ENCODE data around the gene EHHADH. TPM values are rescaled to one million over a fixed set of nuclear protein-coding genes. Genes with fewer than 3 reads are reported as not detected.
"Not testable (repeated sequence)": the region's sequence is repeated elsewhere in the genome, so short reads cannot be mapped to it uniquely, and the experiment has no call there.

Gene EHHADH
- total and polyA plus RNA-seq, 9 of the 15 experiments (the other 6 are each of a cell fraction or from before 2014, with no cell fraction given), result 3.6 to 6.4 (median 5.4) TPM

GRCh38 chr3:185226526-185226925 is 27.3 kb downstream of the EHHADH start:
- H3K27ac ChIP-seq (ENCODE audit: extremely low read depth, low read depth, low read length); H4K20me1 ChIP-seq (replicated peaks; ENCODE audit: control insufficient read depth, insufficient read depth, low read length); H3K27me3 ChIP-seq (ENCODE audit: control insufficient read depth in 2 of 2, insufficient read depth in 2 of 2, low read length in 2 of 2); intact Hi-C loops (cut with micrococcal nuclease); H3K4me1 ChIP-seq (replicated peaks in 1 of 2; ENCODE audit: control insufficient read depth in 2 of 2, insufficient read depth in 2 of 2, low read length in 2 of 2); H3K4me2 ChIP-seq (ENCODE audit: insufficient read depth, low read length); H3K9ac ChIP-seq (ENCODE audit: insufficient read depth in 1 of 2, low read depth in 2 of 2, low read length in 2 of 2); DNase-seq (ENCODE audit: extremely low read depth in 1 of 4, low spot score in 3 of 4); H3K36me3 ChIP-seq (ENCODE audit: control insufficient read depth, insufficient read depth, low read length); POLR2A ChIA-PET; H3K4me3 ChIP-seq; H3K79me2 ChIP-seq (ENCODE audit: control insufficient read depth, insufficient read depth, low read length); H3K9me3 ChIP-seq (replicated peaks; ENCODE audit: control insufficient read depth, insufficient read depth, low read depth, low read length); in situ Hi-C loops (cut with MboI); ATAC-seq; CTCF ChIA-PET (ENCODE audit: low intra/inter-chr PET ratio); H2AFZ ChIP-seq (ENCODE audit: low read depth, low read length); H3K9me1 ChIP-seq (ENCODE audit: control insufficient read depth, insufficient read depth, low read length); BruUV-seq (replicated peaks); FAIRE-seq: not testable (repeated sequence)
- 100% methylated on average over 1 of the region's 1 CpG for WGBS (ENCODE audit: insufficient coverage, low coverage, missing lambda C conversion rate)

- no peaks in the 10 kb centered on the region for H3K79me2 ChIP-seq (ENCODE audit: control insufficient read depth, insufficient read depth, low read length)
- H3K9ac ChIP-seq (ENCODE audit: insufficient read depth in 1 of 2, low read depth in 2 of 2, low read length in 2 of 2), result no peak overlapping the region
- CTCF ChIA-PET (ENCODE audit: low intra/inter-chr PET ratio), result interaction anchor here (0.6 kb wide), 1 partner anchor 22 kb away, joined by 3 read pairs; no protein-coding TSS in a partner anchor
- in situ Hi-C loops (cut with MboI), result no loop called here
- no peaks in the 10 kb centered on the region for H3K4me1 ChIP-seq (replicated peaks in 1 of 2; ENCODE audit: control insufficient read depth in 2 of 2, insufficient read depth in 2 of 2, low read length in 2 of 2)
- H3K9me3 ChIP-seq (replicated peaks; ENCODE audit: control insufficient read depth, insufficient read depth, low read depth, low read length), result no peaks in the 10 kb centered on the region
- H3K9me1 ChIP-seq (ENCODE audit: control insufficient read depth, insufficient read depth, low read length), result no peaks in the 10 kb centered on the region
- FAIRE-seq (no peak), DNase-seq (ENCODE audit: extremely low read depth in 1 of 4, low spot score in 3 of 4) (no peak), ATAC-seq (no peak)
- H3K4me3 ChIP-seq, result no peak overlapping the region
- H4K20me1 ChIP-seq (replicated peaks; ENCODE audit: control insufficient read depth, insufficient read depth, low read length), result no peaks in the 10 kb centered on the region
- no peak for TF ChIP-seq ZNF274 (IDR thresholded peaks at IDR 0.05; ENCODE audit: borderline replicate concordance, low read depth, low read length)
- no peak for TF ChIP-seq MAZ (CRISPR knock-in tag; conservative IDR thresholded peaks at IDR 0.05 in 1 of 2, IDR thresholded peaks at IDR 0.05 in 1 of 2)
- TF ChIP-seq CHCHD3 (CRISPR knock-in tag; IDR thresholded peaks at IDR 0.05), result no peak
- no peak for TF ChIP-seq ZNF644 (tag; IDR thresholded peaks at IDR 0.05; ENCODE audit: low read depth)
- TF ChIP-seq FOXJ3 (CRISPR knock-in tag; IDR thresholded peaks at IDR 0.05), result no peak
- no peak for TF ChIP-seq KLF10 (CRISPR knock-in tag; IDR thresholded peaks at IDR 0.05)
- TF ChIP-seq NFE2 (IDR thresholded peaks at IDR 0.05; ENCODE audit: low read depth), result no peak
- no peak for TF ChIP-seq L3MBTL2 (IDR thresholded peaks at IDR 0.05)
- TF ChIP-seq ZFX (CRISPR knock-in tag; IDR thresholded peaks at IDR 0.05), result no peak
- TF ChIP-seq CXXC5 (CRISPR knock-in tag; IDR thresholded peaks at IDR 0.05), result no peak
- no peak for TF ChIP-seq HNRNPL (IDR thresholded peaks at IDR 0.05; ENCODE audit: low read depth, low read length)
- no peak for TF ChIP-seq SMARCC2 (IDR thresholded peaks at IDR 0.05; ENCODE audit: low read depth)
- TF ChIP-seq SAFB2 (IDR thresholded peaks at IDR 0.05; ENCODE audit: borderline replicate concordance, low read depth, low read length, severe bottlenecking), result no peak
- H3K27me3 ChIP-seq (ENCODE audit: control insufficient read depth in 2 of 2, insufficient read depth in 2 of 2, low read length in 2 of 2), result no peaks in the 10 kb centered on the region
- no peak overlapping the region for H3K27ac ChIP-seq (ENCODE audit: extremely low read depth, low read depth, low read length)
- no peak overlapping the region for H2AFZ ChIP-seq (ENCODE audit: low read depth, low read length)
- BruUV-seq (replicated peaks), result no TSS peak
- intact Hi-C loops (cut with micrococcal nuclease), result no loop called here
- no peak overlapping the region for H3K4me2 ChIP-seq (ENCODE audit: insufficient read depth, low read length)
- POLR2A ChIA-PET, result interaction anchor here (1.4 kb wide), 1 partner anchor 21 kb away, joined by 4 read pairs; no protein-coding TSS in a partner anchor
- H3K36me3 ChIP-seq (ENCODE audit: control insufficient read depth, insufficient read depth, low read length), result no peaks in the 10 kb centered on the region
These were observed 28.3 kb downstream of the EHHADH start for GRCh38 chr3:185225523-185225922.

Data from K562 (cell line).